Neuronal stem cell (in vitro differentiated cells): ENCODE results near the gene HNRNPK.
A peak's percentile ranks its signal among the peaks of the same experiment; 100 is the strongest.

Experiments
- DNase-seq: peaks from one replicate; pipeline ENCODE4 v3.0.0-alpha.2; 2013; ENCODE audit warnings: low spot score
- H2AFZ ChIP-seq: one replicate; pipeline ENCODE4 v1.6.1; 2013; ENCODE audit warnings: mild to moderate bottlenecking, low read length, inconsistent platforms
- H2AK5ac ChIP-seq: 2 replicates; pipeline ENCODE4 v1.6.1; 2013; ENCODE audit warnings: low read depth, mild to moderate bottlenecking, inconsistent platforms, low read length, moderate library complexity, mixed read lengths
- H2BK120ac ChIP-seq: 2 replicates; pipeline ENCODE4 v1.6.1; 2013; ENCODE audit warnings: low read depth, mild to moderate bottlenecking, inconsistent platforms, low read length, moderate library complexity, mixed read lengths
- H2BK12ac ChIP-seq: one replicate; pipeline ENCODE4 v1.6.1; 2013; ENCODE audit warnings: low read length, inconsistent platforms
- H2BK15ac ChIP-seq: 2 replicates; pipeline ENCODE4 v1.6.1; 2013; ENCODE audit warnings: mild to moderate bottlenecking, low read length, inconsistent platforms, mixed read lengths
- H2BK5ac ChIP-seq: one replicate; pipeline ENCODE4 v1.6.1; 2013; ENCODE audit warnings: inconsistent platforms, mild to moderate bottlenecking, low read length, moderate library complexity
- H3K14ac ChIP-seq: one replicate; pipeline ENCODE4 v1.6.1; 2013; ENCODE audit warnings: low read length, inconsistent platforms
- H3K18ac ChIP-seq: 2 replicates; pipeline ENCODE4 v1.6.1; 2013; ENCODE audit warnings: low read length, inconsistent platforms
- H3K23ac ChIP-seq: 2 replicates; pipeline ENCODE4 v1.6.1; 2013; ENCODE audit warnings: low read depth, mild to moderate bottlenecking, mixed read lengths, low read length, inconsistent platforms; ENCODE audit not compliant: poor library complexity
- H3K27ac ChIP-seq: replicated peaks from 3 replicates; pipeline ENCODE4 v1.5.1; 2013; ENCODE audit warnings: low read length, inconsistent platforms
- H3K27me3 ChIP-seq, 3 experiments: 2 replicates each; pipeline ENCODE4 v1.6.1; 2013; ENCODE audit warnings: low read length in 3 of 3, mild to moderate bottlenecking in 2 of 3, inconsistent platforms in 1 of 3, low read depth in 1 of 3, mixed read lengths in 1 of 3, moderate library complexity in 1 of 3; ENCODE audit not compliant: control insufficient read depth in 3 of 3, insufficient read depth in 3 of 3
- H3K36me3 ChIP-seq, 2 donors: replicated peaks in 1 of 2; 2 replicates each; pipeline ENCODE4 v1.6.1; 2013; ENCODE audit warnings: low read length in 2 of 2; ENCODE audit not compliant: control insufficient read depth in 2 of 2, insufficient read depth in 2 of 2
- H3K4ac ChIP-seq: 2 replicates; pipeline ENCODE4 v1.6.1; 2013; ENCODE audit warnings: inconsistent platforms, mild to moderate bottlenecking, low read length, moderate library complexity
- H3K4me1 ChIP-seq, 2 donors: 1 replicate in 1 of 2; 2 replicates in 1 of 2; pipeline ENCODE4 v1.6.1; 2013; ENCODE audit warnings: low read length in 2 of 2, low read depth in 1 of 2; ENCODE audit not compliant: control insufficient read depth in 2 of 2, insufficient read depth in 1 of 2
- H3K4me2 ChIP-seq: one replicate; pipeline ENCODE4 v1.6.1; 2013; ENCODE audit warnings: mild to moderate bottlenecking, low read length, inconsistent platforms; ENCODE audit not compliant: insufficient read depth, poor library complexity, severe bottlenecking
- H3K4me3 ChIP-seq, 2 donors: 2 replicates each; pipeline ENCODE4 v1.5.1; 2013; ENCODE audit warnings: low read length in 2 of 2, mild to moderate bottlenecking in 2 of 2, inconsistent platforms in 1 of 2, moderate library complexity in 1 of 2
- H3K79me1 ChIP-seq: one replicate; pipeline ENCODE4 v1.6.1; 2013; ENCODE audit warnings: low read depth, mild to moderate bottlenecking, inconsistent platforms, low read length, moderate library complexity
- H3K9ac ChIP-seq: one replicate; pipeline ENCODE4 v1.6.1; 2013; ENCODE audit warnings: mild to moderate bottlenecking, low read depth, low read length, inconsistent platforms; ENCODE audit not compliant: poor library complexity
- H3K9me3 ChIP-seq, 2 donors: replicated peaks in 1 of 2; 2 replicates each; pipeline versions ENCODE3 to v1.6.1; 2013; ENCODE audit warnings: low read length in 2 of 2, mild to moderate bottlenecking in 2 of 2, inconsistent platforms in 1 of 2, low read depth in 1 of 2, mixed read lengths in 1 of 2, moderate library complexity in 1 of 2; ENCODE audit not compliant: control insufficient read depth in 2 of 2, insufficient read depth in 1 of 2
- H4K8ac ChIP-seq: one replicate; pipeline ENCODE4 v1.6.1; 2013; ENCODE audit warnings: low read depth, mild to moderate bottlenecking, inconsistent platforms, low read length, moderate library complexity
- H4K91ac ChIP-seq: one replicate; pipeline ENCODE4 v1.6.1; 2013; ENCODE audit warnings: low read length, low read depth, mild to moderate bottlenecking, inconsistent platforms; ENCODE audit not compliant: poor library complexity
- WGBS, 2 donors: extraction: QIAGEN DNeasy Blood & Tissue Kit; methylation state at CpG; one replicate each; pipeline ENCODE4 v1.1.7; 2013; ENCODE audit warnings: missing lambda C conversion rate in 2 of 2, mixed read lengths in 1 of 2; ENCODE audit not compliant: insufficient read length in 2 of 2, insufficient replicate concordance in 1 of 2; ENCODE audit errors: extremely low coverage in 2 of 2; 5-methylcytosine and 5-hydroxymethylcytosine counted together

The HNRNPK gene

DNA sequence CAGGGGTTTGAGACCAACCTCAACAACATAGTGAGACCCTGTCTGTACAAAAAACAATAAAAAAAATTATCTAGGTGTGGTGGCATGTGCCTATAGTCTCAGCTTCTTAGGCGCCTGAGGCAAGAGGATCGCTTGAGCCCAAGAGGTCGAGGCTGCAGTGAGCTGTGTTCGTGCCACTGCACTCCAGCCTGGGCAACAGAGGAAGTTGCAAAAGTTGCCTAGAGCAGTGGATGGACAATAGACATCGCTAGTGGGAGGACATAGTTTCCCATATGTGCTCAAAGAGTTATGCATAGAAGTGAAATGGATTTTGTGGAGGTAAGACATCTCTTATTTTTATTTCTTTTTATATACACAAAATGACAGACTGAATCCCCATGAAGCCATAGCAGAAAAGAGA lies 19.0 kb downstream of the HNRNPK start:
- H3K4me3 ChIP-seq, result no peak overlapping the region
- H3K9ac ChIP-seq, result no peak overlapping the region
- H3K18ac ChIP-seq, result no peak overlapping the region
- H3K27ac ChIP-seq, result no peak overlapping the region
- peaks cover 0 to 1% of the 10 kb centered on the region in 2 donors for H3K9me3 ChIP-seq
- no peak overlapping the region for H2BK5ac ChIP-seq
- no peak overlapping the region for H3K14ac ChIP-seq
- H3K4ac ChIP-seq, result no peak overlapping the region
- no peak overlapping the region for H2BK15ac ChIP-seq
- H2AFZ ChIP-seq, result no peak overlapping the region
- no CpG with 5 or more reads among the region's 5 CpGs for WGBS, 2 donors
- H4K8ac ChIP-seq, result no peak overlapping the region
- DNase-seq, result no peak
- H3K4me2 ChIP-seq, result no peak overlapping the region
- H3K27me3 ChIP-seq, result peaks cover 0 to 15% (median 1%) of the 10 kb centered on the region in 3 experiments
- no peaks in the 10 kb centered on the region for H3K79me1 ChIP-seq
- no peak overlapping the region for H2BK12ac ChIP-seq
- no peak overlapping the region for H2AK5ac ChIP-seq
- no peak overlapping the region for H2BK120ac ChIP-seq
- H4K91ac ChIP-seq, result no peak overlapping the region
- H3K36me3 ChIP-seq, result peaks cover 0 to 2% of the 10 kb centered on the region in 2 donors
- no peaks in the 10 kb centered on the region for H3K4me1 ChIP-seq
- no peak overlapping the region for H3K23ac ChIP-seq

GRCh38 chr9:83959061-83959460 lies 21.0 kb downstream of the HNRNPK start:
- no peak overlapping the region for H2BK12ac ChIP-seq
- H2AK5ac ChIP-seq, result no peak overlapping the region
- H3K4me1 ChIP-seq, result no peaks in the 10 kb centered on the region
- H3K18ac ChIP-seq, result no peak overlapping the region
- no peak overlapping the region for H3K23ac ChIP-seq
- H4K8ac ChIP-seq, result no peak overlapping the region
- peaks cover 0 to 22% (median 0%) of the 10 kb centered on the region in 3 experiments for H3K27me3 ChIP-seq
- no peak overlapping the region for H2BK15ac ChIP-seq
- H3K4me3 ChIP-seq, result no peak overlapping the region
- H2AFZ ChIP-seq, result no peak overlapping the region
- H3K9me3 ChIP-seq, result peaks cover 0 to 2% of the 10 kb centered on the region in 2 donors
- H3K36me3 ChIP-seq, result no peaks in the 10 kb centered on the region
- H2BK120ac ChIP-seq, result no peak overlapping the region
- H3K27ac ChIP-seq, result no peak overlapping the region
- WGBS, 2 donors, result no CpG with 5 or more reads among the region's 4 CpGs
- H3K14ac ChIP-seq, result no peak overlapping the region
- H3K4me2 ChIP-seq, result peak overlapping the region; percentile 2
- DNase-seq, result no peak
- H3K4ac ChIP-seq, result no peak overlapping the region
- H3K9ac ChIP-seq, result no peak overlapping the region
- no peak overlapping the region for H2BK5ac ChIP-seq
- no peaks in the 10 kb centered on the region for H3K79me1 ChIP-seq
- no peak overlapping the region for H4K91ac ChIP-seq

DNA sequence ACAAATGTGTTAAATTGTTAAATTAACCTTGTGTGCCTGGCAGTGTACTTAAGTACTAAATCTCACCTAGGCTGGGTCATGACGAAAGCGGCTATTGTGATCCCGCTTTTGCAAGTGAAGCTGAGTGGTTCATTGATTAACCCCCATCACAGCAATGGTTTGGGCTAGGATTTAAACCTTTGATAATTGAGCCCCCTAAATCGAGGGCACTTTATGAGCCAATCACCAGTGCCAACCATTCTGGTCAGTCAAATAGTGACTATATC lies 22.8 kb downstream of the HNRNPK start:
- H3K4me1 ChIP-seq, result no peaks in the 10 kb centered on the region
- no peak overlapping the region for H3K14ac ChIP-seq
- H3K18ac ChIP-seq, result no peak overlapping the region
- H2BK15ac ChIP-seq, result no peak overlapping the region
- no peak overlapping the region for H4K91ac ChIP-seq
- no peak overlapping the region for H3K9ac ChIP-seq
- H2AFZ ChIP-seq, result peak overlapping the region; percentile 85
- no peak overlapping the region for H3K4me2 ChIP-seq
- DNase-seq, result no peak
- H2BK12ac ChIP-seq, result no peak overlapping the region
- peaks cover 0 to 22% (median 0%) of the 10 kb centered on the region in 3 experiments for H3K27me3 ChIP-seq
- no peak overlapping the region for H3K27ac ChIP-seq
- peaks cover 0 to 2% of the 10 kb centered on the region in 2 donors for H3K9me3 ChIP-seq
- H2BK5ac ChIP-seq, result no peak overlapping the region
- H2AK5ac ChIP-seq, result no peak overlapping the region
- H4K8ac ChIP-seq, result no peak overlapping the region
- no CpG with 5 or more reads among the region's 4 CpGs for WGBS, 2 donors
- no peaks in the 10 kb centered on the region for H3K79me1 ChIP-seq
- no peak overlapping the region for H3K23ac ChIP-seq
- no peak overlapping the region for H3K4ac ChIP-seq
- H2BK120ac ChIP-seq, result no peak overlapping the region
- H3K36me3 ChIP-seq, result no peaks in the 10 kb centered on the region
- H3K4me3 ChIP-seq, result peak overlapping the region in 1 of 2 donors; percentile 56

DNA sequence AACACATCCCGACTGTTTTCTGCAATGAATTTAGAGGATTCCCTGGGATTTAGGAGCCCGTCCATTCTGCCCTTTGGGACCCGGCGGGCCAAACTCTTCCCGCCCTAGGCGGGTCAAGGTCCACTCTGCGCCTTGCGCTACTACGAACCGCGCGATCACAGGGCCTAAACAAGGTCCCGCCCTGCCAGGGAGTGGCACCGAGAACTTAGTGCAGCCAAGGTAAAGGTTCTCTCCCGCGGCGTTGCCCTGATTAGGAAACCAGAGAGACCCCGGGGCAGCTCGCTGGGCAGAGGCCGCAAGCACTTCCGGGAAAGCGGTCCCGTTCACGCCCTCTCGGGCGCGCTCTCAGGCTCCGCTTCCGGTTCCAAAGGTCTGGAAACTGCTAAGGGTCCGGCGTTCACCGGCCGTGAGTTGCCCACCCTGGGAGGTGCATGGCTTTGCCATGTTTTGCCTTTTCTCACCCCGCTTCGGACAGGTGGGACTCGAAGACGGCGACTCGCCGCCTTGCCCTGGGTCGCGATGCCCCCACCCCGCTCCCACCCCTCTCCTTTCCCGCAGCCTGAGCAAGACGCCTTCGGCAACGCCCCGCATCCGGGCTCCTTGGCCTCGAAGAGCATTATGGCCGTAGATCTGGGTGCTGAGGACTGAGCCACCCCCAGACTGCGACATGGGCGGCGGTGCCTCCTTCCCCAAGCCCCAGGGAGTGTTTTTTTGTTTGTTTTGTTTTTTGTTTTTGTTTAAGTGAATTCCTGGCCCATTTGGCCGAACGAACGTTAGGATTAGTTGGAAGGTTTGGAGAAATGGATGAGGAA lies 23.4 kb downstream of the HNRNPK start:
- Histone ChIP-seq H3K4me3 (peak overlapping the region; percentile 56 to 68), H3K9ac (no peak overlapping the region), H2AFZ (peak overlapping the region; percentile 85), H3K4ac (peak overlapping the region; percentile 11), H3K4me1 (no peaks in the 10 kb centered on the region), H3K36me3 (no peaks in the 10 kb centered on the region), H3K14ac (peak overlapping the region; percentile 82), H3K9me3 (peaks cover 0 to 2% of the 10 kb centered on the region in 2 donors), H2BK120ac (no peak overlapping the region), H3K79me1 (no peaks in the 10 kb centered on the region), H3K27me3 (peaks cover 0 to 22% (median 0%) of the 10 kb centered on the region in 3 experiments), H2AK5ac (peak overlapping the region; percentile 56), H3K4me2 (peak overlapping the region; percentile 45), H2BK5ac (peak overlapping the region; percentile 66), H3K18ac (peak overlapping the region; percentile 83), H3K27ac (no peak overlapping the region), H4K91ac (no peak overlapping the region), H4K8ac (no peak overlapping the region), H3K23ac (peak overlapping the region; percentile 73), H2BK12ac (no peak overlapping the region), H2BK15ac (peak overlapping the region; percentile 26)
- WGBS, 2 donors, result no CpG with 5 or more reads among the region's 57 CpGs
- DNase-seq, result no peak
